ENCODE results near the gene TACR2. TPM values are rescaled to one million over a fixed set of nuclear protein-coding genes. Genes with fewer than 3 reads are reported as not detected.
A peak's percentile ranks its signal among the peaks of the same experiment; 100 is the strongest.

Gene TACR2
- total RNA-seq, 1 donor from 2014 or later = 1.2 TPM

DNA sequence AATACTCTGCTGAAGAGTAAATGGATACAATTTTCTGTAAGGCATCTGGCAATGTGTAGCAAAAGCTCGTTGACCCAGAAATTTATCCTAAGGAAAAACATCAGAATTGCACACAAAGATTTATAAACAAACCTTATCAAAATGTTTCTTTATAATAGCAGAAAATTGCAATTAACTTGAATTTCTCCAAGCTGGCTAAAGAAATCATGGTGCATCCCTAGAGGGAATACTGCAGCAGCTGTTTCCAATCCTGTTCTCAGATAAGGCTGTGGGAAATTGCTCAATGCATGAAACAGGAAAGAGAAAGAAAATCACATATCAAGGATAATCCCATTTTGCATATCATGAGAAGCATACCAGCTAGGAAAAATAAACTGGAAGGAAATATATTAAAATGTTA is 18.7 kb downstream of the TACR2 start:
- intact Hi-C loops (cut with DNase I) = no loop called here
- ATAC-seq (no peak), DNase-seq (no peak)
- Histone ChIP-seq H3K27ac (no peak overlapping the region), H3K4me1 (no peaks in the 10 kb centered on the region), H3K9me3 (no peaks in the 10 kb centered on the region), H3K27me3 (ENCODE audit: low read depth) (no peaks in the 10 kb centered on the region), H3K4me3 (no peak overlapping the region), H3K36me3 (peaks cover 89% of the 10 kb centered on the region)
- TF ChIP-seq, protein P1, sequence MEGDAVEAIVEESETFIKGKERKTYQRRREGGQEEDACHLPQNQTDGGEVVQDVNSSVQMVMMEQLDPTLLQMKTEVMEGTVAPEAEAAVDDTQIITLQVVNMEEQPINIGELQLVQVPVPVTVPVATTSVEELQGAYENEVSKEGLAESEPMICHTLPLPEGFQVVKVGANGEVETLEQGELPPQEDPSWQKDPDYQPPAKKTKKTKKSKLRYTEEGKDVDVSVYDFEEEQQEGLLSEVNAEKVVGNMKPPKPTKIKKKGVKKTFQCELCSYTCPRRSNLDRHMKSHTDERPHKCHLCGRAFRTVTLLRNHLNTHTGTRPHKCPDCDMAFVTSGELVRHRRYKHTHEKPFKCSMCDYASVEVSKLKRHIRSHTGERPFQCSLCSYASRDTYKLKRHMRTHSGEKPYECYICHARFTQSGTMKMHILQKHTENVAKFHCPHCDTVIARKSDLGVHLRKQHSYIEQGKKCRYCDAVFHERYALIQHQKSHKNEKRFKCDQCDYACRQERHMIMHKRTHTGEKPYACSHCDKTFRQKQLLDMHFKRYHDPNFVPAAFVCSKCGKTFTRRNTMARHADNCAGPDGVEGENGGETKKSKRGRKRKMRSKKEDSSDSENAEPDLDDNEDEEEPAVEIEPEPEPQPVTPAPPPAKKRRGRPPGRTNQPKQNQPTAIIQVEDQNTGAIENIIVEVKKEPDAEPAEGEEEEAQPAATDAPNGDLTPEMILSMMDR (IDR thresholded peaks at IDR 0.05) = no peak

DNA sequence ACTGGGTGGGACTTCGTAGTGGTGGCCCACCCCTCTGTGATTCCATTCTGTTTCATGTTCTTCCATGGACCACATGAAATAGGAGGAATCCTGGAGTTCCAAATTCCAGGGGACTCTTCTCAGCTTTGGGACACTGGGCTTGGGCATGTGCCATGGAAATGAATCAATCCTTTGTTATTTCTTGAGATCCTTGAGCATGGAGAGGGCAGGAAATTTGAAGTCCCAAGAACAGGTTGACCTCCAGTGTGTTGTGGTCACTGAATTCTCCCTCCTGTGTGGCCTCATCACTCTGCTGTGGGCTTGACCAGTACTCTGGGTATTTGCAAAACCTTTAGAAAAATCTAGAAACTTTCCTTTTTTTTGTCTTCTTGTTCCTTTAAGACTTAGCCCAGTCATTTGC is 22.7 kb downstream of the TACR2 start:
- no peak for ATAC-seq
- Histone ChIP-seq H3K9me3 (no peaks in the 10 kb centered on the region), H3K36me3 (peaks cover 91% of the 10 kb centered on the region), H3K27ac (no peak overlapping the region), H3K27me3 (ENCODE audit: low read depth) (no peaks in the 10 kb centered on the region), H3K4me3 (no peak overlapping the region), H3K4me1 (peaks cover 5% of the 10 kb centered on the region)
- no peak for DNase-seq
- intact Hi-C loops (cut with DNase I) = loop anchor here (5.0 kb wide), 1 partner anchor 157 kb away; no protein-coding TSS in a partner anchor
- TF ChIP-seq, protein P1 (IDR thresholded peaks at IDR 0.05) = no peak

DNA sequence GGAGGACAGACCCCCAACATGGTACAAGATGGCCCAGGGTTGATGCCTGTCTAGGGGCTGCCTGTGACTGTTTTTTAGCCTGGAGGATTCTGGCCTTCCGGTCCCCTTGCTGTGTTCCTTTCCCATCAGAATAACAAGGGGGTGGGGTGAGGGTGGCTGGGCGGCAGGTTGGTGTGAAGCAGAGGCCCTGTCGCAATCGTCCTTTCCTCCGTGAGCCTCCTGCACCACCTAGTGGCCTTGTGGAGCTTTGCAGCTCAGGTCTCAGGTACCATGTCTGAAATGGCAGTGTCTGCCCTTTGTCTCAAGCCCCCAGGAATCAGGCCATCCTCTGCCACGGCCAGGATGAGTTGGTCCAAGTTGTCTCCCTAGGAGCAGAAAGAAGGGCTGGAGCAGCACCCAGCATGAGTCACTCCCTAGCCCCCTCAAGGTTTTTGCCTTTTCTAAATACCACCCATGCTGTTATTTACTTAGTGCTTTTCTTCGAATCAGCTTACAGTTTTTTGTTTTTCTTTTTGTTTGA is 24.2 kb downstream of the TACR2 start:
- Histone ChIP-seq H3K27me3 (ENCODE audit: low read depth) (no peaks in the 10 kb centered on the region), H3K27ac (no peak overlapping the region), H3K4me1 (peaks cover 5% of the 10 kb centered on the region), H3K4me3 (no peak overlapping the region), H3K36me3 (peaks cover 91% of the 10 kb centered on the region), H3K9me3 (no peaks in the 10 kb centered on the region)
- DNase-seq (peak; percentile 89), ATAC-seq (peak; percentile 95 to 96)
- TF ChIP-seq, protein P1 (IDR thresholded peaks at IDR 0.05) = peak; percentile 93
- intact Hi-C loops (cut with DNase I) = loop anchor here (5.0 kb wide), 1 partner anchor 155 kb away; no protein-coding TSS in a partner anchor

DNA sequence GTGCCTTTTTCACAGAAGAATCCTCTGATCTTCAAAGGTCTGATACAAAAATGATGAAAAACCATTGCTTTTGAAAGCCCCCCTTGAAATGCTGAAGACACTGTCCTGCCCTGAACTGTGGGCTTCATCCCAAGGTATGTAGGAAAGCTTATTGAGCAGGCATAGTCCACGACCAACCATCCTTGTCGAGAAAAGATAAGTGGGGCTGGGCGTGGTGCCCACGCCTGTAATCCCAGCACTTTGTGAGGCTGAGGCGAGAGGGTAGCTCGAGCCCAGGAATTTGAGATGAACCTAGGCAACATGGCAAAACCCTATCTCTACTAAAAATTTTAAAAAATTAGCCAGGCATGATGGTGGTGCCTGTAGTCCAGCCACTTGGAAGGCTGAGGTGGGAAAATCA is 25.6 kb downstream of the TACR2 start:
- intact Hi-C loops (cut with DNase I) = loop anchor here (5.0 kb wide), 1 partner anchor 154 kb away; no protein-coding TSS in a partner anchor
- no peaks in the 10 kb centered on the region for H3K27me3 ChIP-seq (ENCODE audit: low read depth)
- DNase-seq = no peak
- ATAC-seq = no peak
- H3K9me3 ChIP-seq = no peaks in the 10 kb centered on the region
- H3K4me3 ChIP-seq = no peak overlapping the region
- peaks cover 5% of the 10 kb centered on the region for H3K4me1 ChIP-seq
- H3K36me3 ChIP-seq = peaks cover 91% of the 10 kb centered on the region
- TF ChIP-seq, protein P1 (IDR thresholded peaks at IDR 0.05) = no peak
- H3K27ac ChIP-seq = no peak overlapping the region

DNA sequence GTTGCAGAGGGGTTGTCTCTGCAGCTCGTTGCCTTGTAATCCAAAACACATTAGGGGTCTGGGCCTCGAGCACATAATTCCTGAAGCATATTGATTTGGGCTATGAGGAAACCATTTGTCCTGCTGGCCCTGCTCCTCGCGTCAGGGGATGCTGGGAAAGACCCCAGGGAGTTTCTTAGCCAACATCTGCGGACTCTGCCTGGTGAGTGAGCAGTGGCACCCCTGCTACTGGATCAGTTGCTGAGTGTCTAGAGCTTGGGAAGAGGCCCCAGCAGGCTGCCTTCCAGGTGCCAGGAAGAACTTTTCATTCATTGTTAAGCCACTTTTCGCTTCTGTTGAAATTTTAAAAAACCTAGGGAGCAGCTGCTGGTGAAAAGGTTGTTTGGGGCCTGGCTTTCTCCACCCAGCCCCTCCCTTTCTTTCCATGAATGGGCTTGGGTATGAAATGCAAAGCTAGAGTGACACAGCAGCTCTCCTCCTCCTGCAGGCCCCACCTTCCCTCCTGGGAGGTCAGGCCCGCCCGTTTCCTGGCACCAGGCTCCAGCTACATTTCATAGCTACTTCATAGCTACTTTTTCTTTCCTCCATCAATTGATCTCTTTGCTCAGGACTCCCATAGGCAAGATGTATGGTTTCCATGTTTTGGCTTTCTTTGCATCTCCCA is 26.8 kb downstream of the TACR2 start:
- no peak overlapping the region for H3K4me3 ChIP-seq
- ATAC-seq (no peak), DNase-seq (no peak)
- H3K9me3 ChIP-seq = no peaks in the 10 kb centered on the region
- H3K4me1 ChIP-seq = peaks cover 5% of the 10 kb centered on the region
- no peak overlapping the region for H3K27ac ChIP-seq
- intact Hi-C loops (cut with DNase I) = loop anchor here (5.0 kb wide), 1 partner anchor 153 kb away; no protein-coding TSS in a partner anchor
- peaks cover 91% of the 10 kb centered on the region for H3K36me3 ChIP-seq
- TF ChIP-seq, protein P1 (IDR thresholded peaks at IDR 0.05) = no peak
- no peaks in the 10 kb centered on the region for H3K27me3 ChIP-seq (ENCODE audit: low read depth)

All from lower lobe of right lung (tissue), 2 donors.